HG03558 (cell line): ENCODE measurements around the gene VIPAS39.

Experiments used
- ATAC-seq: cut with Tn5 transposase; IDR thresholded peaks from one replicate; pipeline ENCODE4 v1.9.1; 2021; ENCODE audit warnings: moderate number of reproducible peaks; ENCODE audit not compliant: unreplicated experiment; ENCODE audit errors: extremely low read depth

Gene VIPAS39

GRCh38 chr14:77457522-77458248, at the start of gene VIPAS39, which contains the start of gene AHSA1:
TSS of gene VIPAS39 (minus strand) at chr14:77457601. CDS start at chr14:77454102, 3,499 bp downstream.
TSS of gene AHSA1 (plus strand) at chr14:77458093. CDS start at chr14:77458190, 97 bp downstream.
- peak; percentile 87 for ATAC-seq

GRCh38 chr14:77505031-77505430, 47.6 kb upstream of the VIPAS39 start:
- ATAC-seq = no peak

- no peak for ATAC-seq
These were observed 45.7 kb upstream of the VIPAS39 start for GRCh38 chr14:77503138-77503537.

- ATAC-seq = no peak
These were observed 44.8 kb upstream of the VIPAS39 start for GRCh38 chr14:77502109-77502782.

GRCh38 chr14:77498984-77499527, 41.7 kb upstream of the VIPAS39 start:
- no peak for ATAC-seq

- peak; percentile 57 for ATAC-seq
These were observed 40.9 kb upstream of the VIPAS39 start, which contains the start of gene ISM2 for GRCh38 chr14:77498120-77498979. TSS of gene ISM2 (minus strand) at chr14:77498816. CDS start at chr14:77498793, 23 bp downstream.

GRCh38 chr14:77495334-77495733, 37.9 kb upstream of the VIPAS39 start:
- no peak for ATAC-seq

- no peak for ATAC-seq
These were observed 33.7 kb upstream of the VIPAS39 start for GRCh38 chr14:77491056-77491455.

GRCh38 chr14:77490347-77490986, 33.1 kb upstream of the VIPAS39 start:
- ATAC-seq = no peak

GRCh38 chr14:77489041-77489440, 31.6 kb upstream of the VIPAS39 start:
- no peak for ATAC-seq

- no peak for ATAC-seq
These were observed 31.2 kb upstream of the VIPAS39 start for GRCh38 chr14:77488558-77488957.

GRCh38 chr14:77485901-77486678, 28.7 kb upstream of the VIPAS39 start:
- no peak for ATAC-seq

- no peak for ATAC-seq
These were observed 27.9 kb upstream of the VIPAS39 start for GRCh38 chr14:77485256-77485655.

GRCh38 chr14:77482422-77482821, 25.0 kb upstream of the VIPAS39 start:
- ATAC-seq = no peak

GRCh38 chr14:77478796-77479195, 21.4 kb upstream of the VIPAS39 start:
- peak; percentile 50 for ATAC-seq

GRCh38 chr14:77478029-77478428, 20.6 kb upstream of the VIPAS39 start:
- no peak for ATAC-seq

GRCh38 chr14:77475432-77476115, 18.2 kb upstream of the VIPAS39 start:
- no peak for ATAC-seq

GRCh38 chr14:77474479-77475177, 17.2 kb upstream of the VIPAS39 start:
- no peak for ATAC-seq
